K562 (cell line): ENCODE measurements around the gene WDR62. TPM values are rescaled to one million over a fixed set of nuclear protein-coding genes. Genes with fewer than 3 reads are reported as not detected.

ENCODE experiments used
- CBX5 ChIP-seq: IDR thresholded peaks from 2 replicates; pipeline ENCODE4 v1.6.1; 2014; ENCODE audit warnings: low read depth, borderline replicate concordance
- DNMT1 ChIP-seq: fragments of 450-650 bp; IDR thresholded peaks from 2 replicates; pipeline ENCODE4 v1.6.1; 2016; ENCODE audit warnings: antibody characterized with exemption, mild to moderate bottlenecking
- GABPB2 ChIP-seq: fragments of 250-450 bp; sonication (Bioruptor Pico); conservative IDR thresholded peaks from 2 replicates; pipeline ENCODE4 v1.5.1; 2021; ENCODE audit warnings: mild to moderate bottlenecking
- HCFC1 ChIP-seq: IDR thresholded peaks from 2 replicates; pipeline ENCODE4 v1.6.1; 2012; ENCODE audit warnings: low read depth, low read length, improper control_type of control experiment
- JUN ChIP-seq, 2 experiments: sonication (generic) in 1 of 2; formaldehyde crosslinking in 1 of 2; IDR thresholded peaks; 2 replicates each; pipeline versions ENCODE4 v1.6.1 to v1.8.0; 2012 to 2022; ENCODE audit warnings: borderline replicate concordance in 2 of 2, mild to moderate bottlenecking in 2 of 2, improper control_type of control experiment in 1 of 2, low read depth in 1 of 2, low read length in 1 of 2, missing genetic modification reagents in 1 of 2
- MYNN ChIP-seq, 2 experiments: sonication (generic); formaldehyde crosslinking in 1 of 2; IDR thresholded peaks; 2 replicates each; pipeline versions ENCODE4 v1.5.0 to v1.6.1; 2016 to 2020; ENCODE audit warnings: antibody characterized with exemption in 1 of 2, missing genetic modification reagents in 1 of 2
- NCOA4 ChIP-seq: fragments of 450-650 bp; IDR thresholded peaks from 2 replicates; pipeline ENCODE4 v1.6.1; 2018; ENCODE audit warnings: mild to moderate bottlenecking; ENCODE audit not compliant: partially characterized antibody
- NR2C1 ChIP-seq, 2 experiments: fragments of 450-650 bp; IDR thresholded peaks; 2 replicates each; pipeline ENCODE4 v1.6.1; 2017; ENCODE audit warnings: mild to moderate bottlenecking in 2 of 2, antibody characterized with exemption in 1 of 2, inconsistent platforms in 1 of 2, missing compliant biosample characterization in 1 of 2, missing genetic modification characterization in 1 of 2
- POLR2AphosphoS5 ChIP-seq: IDR thresholded peaks from 2 replicates; pipeline ENCODE4 v1.6.1; 2011; ENCODE audit warnings: mild to moderate bottlenecking, low read depth, low read length, moderate library complexity; ENCODE audit not compliant: control insufficient read depth, insufficient read depth
- RBM22 ChIP-seq: fragments of 200-400 bp; formaldehyde crosslinking; IDR thresholded peaks from 2 replicates; pipeline ENCODE4 v1.6.1; 2018; ENCODE audit warnings: low read length, low read depth; ENCODE audit not compliant: poor library complexity, severe bottlenecking
- SMAD2 ChIP-seq: fragments of 150-350 bp; IDR thresholded peaks from 2 replicates; pipeline ENCODE4 v1.6.1; 2014; ENCODE audit warnings: low read depth, mild to moderate bottlenecking, low read length
- SRF ChIP-seq, 2 experiments: fragments of 250-450, 450-650 bp in 1 of 2; sonication (Bioruptor Pico) in 1 of 2; sonication (generic) in 1 of 2; formaldehyde crosslinking; IDR thresholded peaks; 2 replicates each; pipeline versions ENCODE4 v1.5.0 to v1.5.1; 2020 to 2022; ENCODE audit warnings: mild to moderate bottlenecking in 1 of 2, missing genetic modification reagents in 1 of 2
- SRSF7 ChIP-seq: fragments of 200-400 bp; formaldehyde crosslinking; optimal IDR thresholded peaks from 2 replicates; pipeline ENCODE3; 2017; ENCODE audit warnings: mild to moderate bottlenecking, low read depth, low read length
- TEAD2 ChIP-seq: fragments of 450-650 bp; IDR thresholded peaks from 2 replicates; pipeline ENCODE4 v1.6.1; 2016; ENCODE audit warnings: missing genetic modification characterization, control low read depth, missing compliant biosample characterization
- ZNF384 ChIP-seq: IDR thresholded peaks from 2 replicates; pipeline ENCODE4 v1.6.1; 2012; ENCODE audit warnings: low read depth, low read length, improper control_type of control experiment
- ZNF507 ChIP-seq: conservative IDR thresholded peaks from 2 replicates; pipeline ENCODE4 v1.6.1; 2017; ENCODE audit warnings: missing genetic modification characterization, missing compliant biosample characterization
- ZNF57 ChIP-seq: fragments of 450-650 bp; formaldehyde crosslinking; IDR thresholded peaks from 2 replicates; pipeline ENCODE4 v1.4.0; 2020; ENCODE audit warnings: mild to moderate bottlenecking, moderate library complexity
- ZNF766 ChIP-seq: fragments of 200-800 bp; sonication (Bioruptor generic); conservative IDR thresholded peaks from 2 replicates; pipeline ENCODE4 v1.6.1; 2016; ENCODE audit warnings: missing genetic modification characterization, missing compliant biosample characterization
- ZZZ3 ChIP-seq: fragments of 450-650 bp; IDR thresholded peaks from 2 replicates; pipeline ENCODE4 v1.6.1; 2016; ENCODE audit warnings: antibody characterized with exemption, mild to moderate bottlenecking, moderate library complexity
- polyA plus RNA-seq, 8 experiments: library from polyadenylated mRNA; depleted of rRNA in 4 of 8; stranded (reverse) in 5 of 8; unstranded in 3 of 8; fragments of >200 nt; fragmentation: Nextera tagmentation in 2 of 8; fragmentation: Illumina TruSeq in 1 of 8; extraction: Ambion mirVana in 2 of 8; extraction: Trizol in 1 of 8; gene quantifications; 2 replicates each; pipeline versions ENCODE4 v1.2.1 to v1.2.3, GENCODE V29; 2011 to 2014; ENCODE audit warnings: inconsistent platforms in 1 of 8, missing spikeins in 1 of 8
- total RNA-seq, 7 experiments: library from RNA; depleted of rRNA in 6 of 7; stranded (reverse); fragments of >200 nt in 6 of 7; fragmentation: Illumina TruSeq in 2 of 7; extraction: Trizol in 2 of 7; gene quantifications; 2 replicates each; pipeline versions ENCODE4 v1.2.1 to v1.2.3, GENCODE V29; 2011 to 2021; ENCODE audit warnings: low replicate concordance in 1 of 7
- TF ChIP-seq, protein P1 (sequence below), 2 experiments: fragments of 450-650 bp in 1 of 2; sonication (generic) in 1 of 2; formaldehyde crosslinking in 1 of 2; IDR thresholded peaks in 1 of 2; conservative IDR thresholded peaks in 1 of 2; 2 replicates each; pipeline versions ENCODE4 v1.6.1 to v1.8.1; 2016 to 2023; ENCODE audit warnings: mild to moderate bottlenecking in 2 of 2, moderate library complexity in 2 of 2, inconsistent platforms in 1 of 2, missing genetic modification reagents in 1 of 2
- TF ChIP-seq, protein P2 (sequence below): fragments of 250-450 bp; sonication (Bioruptor Pico); IDR thresholded peaks from 2 replicates; pipeline ENCODE4 v1.5.0; 2020; ENCODE audit warnings: mild to moderate bottlenecking
- TF ChIP-seq, protein P3 (sequence below): sonication (generic); IDR thresholded peaks from 2 replicates; pipeline ENCODE4 v1.6.1; 2016
- TF ChIP-seq, protein P4 (sequence below): fragments of 450-650 bp; formaldehyde crosslinking; IDR thresholded peaks from 2 replicates; pipeline ENCODE4 v1.4.0; 2022; ENCODE audit warnings: missing genetic modification characterization

WDR62 gene
- total and polyA plus RNA-seq, 9 of the 15 experiments (the other 6 are each of a cell fraction or from before 2014, with no cell fraction given), result 0.35 to 32.8 (median 14.4) TPM

DNA sequence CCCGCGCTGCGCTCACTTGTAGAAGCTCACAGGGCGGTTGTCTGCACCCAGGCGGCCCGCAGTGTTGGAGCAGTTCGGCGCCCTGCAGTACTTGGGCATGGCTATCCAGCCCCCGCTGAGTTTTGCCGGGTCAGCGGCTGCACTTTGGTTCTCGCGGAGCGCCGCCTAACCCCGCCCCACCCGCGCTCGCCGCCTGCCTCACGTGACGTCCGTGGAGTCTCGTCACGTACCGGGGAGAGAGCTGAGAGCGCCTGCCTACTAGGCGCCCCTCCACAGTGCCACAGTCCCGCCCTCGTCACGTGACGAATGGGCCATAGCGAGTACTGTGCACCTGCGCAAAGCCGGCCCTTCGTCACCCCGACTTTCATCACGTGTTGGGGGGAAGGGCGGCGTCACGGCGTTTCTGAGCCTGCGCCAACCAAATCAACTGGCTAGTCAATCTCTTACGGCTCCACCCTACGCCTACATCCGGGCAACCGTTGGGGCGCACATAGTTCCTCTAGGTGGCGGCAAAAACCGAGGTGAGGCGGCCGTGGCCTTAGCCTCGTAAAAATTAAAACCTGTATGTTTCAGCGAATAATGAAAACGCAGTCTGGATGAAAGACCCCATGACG is 471 bp upstream of the WDR62 start, which contains the start of gene THAP8 (continued):
- TF ChIP-seq RBM22 (no peak), HCFC1 (peak; percentile 60), ZNF57 (CRISPR knock-in tag) (no peak), GABPB2 (no peak), ZZZ3 (peak; percentile 88), CBX5 (no peak), ZNF384 (no peak), POLR2AphosphoS5 (peak; percentile 52; the same call in 1 of the 2 replicates), TEAD2 (tag) (no peak), NR2C1 (IDR thresholded peaks at IDR 0.05) (peak; percentile 59; the same call in 1 of the 2 replicates), NR2C1 (tag; IDR thresholded peaks at IDR 0.05) (0 out of 2 replicates have a peak, but pooled peaks have one; percentile 21), DNMT1 (no peak), ZNF507 (tag) (no peak), SRSF7 (no peak), MYNN (IDR thresholded peaks at IDR 0.05) (peak; percentile 76), MYNN (CRISPR knock-in tag; IDR thresholded peaks at IDR 0.05) (no peak), SMAD2 (no peak), NCOA4 (no peak), SRF (CRISPR knock-in tag; IDR thresholded peaks at IDR 0.05) (no peak; a peak in 2 of 4 replicates), JUN (IDR thresholded peaks at IDR 0.05; ENCODE audit: borderline replicate concordance, low read depth, low read length) (peak; percentile 89), JUN (CRISPR knock-in tag; IDR thresholded peaks at IDR 0.05; ENCODE audit: borderline replicate concordance) (no peak), ZNF766 (CRISPR knock-in tag) (peak; percentile 78)
- TF ChIP-seq, protein P1, sequence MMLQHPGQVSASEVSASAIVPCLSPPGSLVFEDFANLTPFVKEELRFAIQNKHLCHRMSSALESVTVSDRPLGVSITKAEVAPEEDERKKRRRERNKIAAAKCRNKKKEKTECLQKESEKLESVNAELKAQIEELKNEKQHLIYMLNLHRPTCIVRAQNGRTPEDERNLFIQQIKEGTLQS (IDR thresholded peaks at IDR 0.05), result peak; percentile 87
- TF ChIP-seq, protein P1 (CRISPR knock-in tag; conservative IDR thresholded peaks at IDR 0.05), result 0 out of 2 replicates have a peak, but pooled peaks have one; percentile 76
- TF ChIP-seq, protein P2, sequence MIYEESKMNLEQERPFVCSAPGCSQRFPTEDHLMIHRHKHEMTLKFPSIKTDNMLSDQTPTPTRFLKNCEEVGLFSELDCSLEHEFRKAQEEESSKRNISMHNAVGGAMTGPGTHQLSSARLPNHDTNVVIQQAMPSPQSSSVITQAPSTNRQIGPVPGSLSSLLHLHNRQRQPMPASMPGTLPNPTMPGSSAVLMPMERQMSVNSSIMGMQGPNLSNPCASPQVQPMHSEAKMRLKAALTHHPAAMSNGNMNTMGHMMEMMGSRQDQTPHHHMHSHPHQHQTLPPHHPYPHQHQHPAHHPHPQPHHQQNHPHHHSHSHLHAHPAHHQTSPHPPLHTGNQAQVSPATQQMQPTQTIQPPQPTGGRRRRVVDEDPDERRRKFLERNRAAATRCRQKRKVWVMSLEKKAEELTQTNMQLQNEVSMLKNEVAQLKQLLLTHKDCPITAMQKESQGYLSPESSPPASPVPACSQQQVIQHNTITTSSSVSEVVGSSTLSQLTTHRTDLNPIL (CRISPR knock-in tag), result no peak
- TF ChIP-seq, protein P3, sequence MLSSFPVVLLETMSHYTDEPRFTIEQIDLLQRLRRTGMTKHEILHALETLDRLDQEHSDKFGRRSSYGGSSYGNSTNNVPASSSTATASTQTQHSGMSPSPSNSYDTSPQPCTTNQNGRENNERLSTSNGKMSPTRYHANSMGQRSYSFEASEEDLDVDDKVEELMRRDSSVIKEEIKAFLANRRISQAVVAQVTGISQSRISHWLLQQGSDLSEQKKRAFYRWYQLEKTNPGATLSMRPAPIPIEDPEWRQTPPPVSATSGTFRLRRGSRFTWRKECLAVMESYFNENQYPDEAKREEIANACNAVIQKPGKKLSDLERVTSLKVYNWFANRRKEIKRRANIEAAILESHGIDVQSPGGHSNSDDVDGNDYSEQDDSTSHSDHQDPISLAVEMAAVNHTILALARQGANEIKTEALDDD, result peak; percentile 40; the same call in 1 of the 2 replicates
- TF ChIP-seq, protein P4, sequence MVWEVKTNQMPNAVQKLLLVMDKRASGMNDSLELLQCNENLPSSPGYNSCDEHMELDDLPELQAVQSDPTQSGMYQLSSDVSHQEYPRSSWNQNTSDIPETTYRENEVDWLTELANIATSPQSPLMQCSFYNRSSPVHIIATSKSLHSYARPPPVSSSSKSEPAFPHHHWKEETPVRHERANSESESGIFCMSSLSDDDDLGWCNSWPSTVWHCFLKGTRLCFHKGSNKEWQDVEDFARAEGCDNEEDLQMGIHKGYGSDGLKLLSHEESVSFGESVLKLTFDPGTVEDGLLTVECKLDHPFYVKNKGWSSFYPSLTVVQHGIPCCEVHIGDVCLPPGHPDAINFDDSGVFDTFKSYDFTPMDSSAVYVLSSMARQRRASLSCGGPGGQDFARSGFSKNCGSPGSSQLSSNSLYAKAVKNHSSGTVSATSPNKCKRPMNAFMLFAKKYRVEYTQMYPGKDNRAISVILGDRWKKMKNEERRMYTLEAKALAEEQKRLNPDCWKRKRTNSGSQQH, result no peak
